CD14-positive monocyte (primary cell): Measurements from ENCODE around the gene KCNMA1. TPM values are rescaled to one million over a fixed set of nuclear protein-coding genes. Genes with fewer than 3 reads are reported as not detected.

Experiments used
- DNase-seq, 3 donors: peaks; one replicate each; pipeline ENCODE4 v3.0.0-alpha.2; 2011 to 2022
- H2AFZ ChIP-seq: 2 replicates; pipeline ENCODE4 v1.6.0; 2012; ENCODE audit warnings: mild to moderate bottlenecking, low read depth, low read length, inconsistent platforms; ENCODE audit not compliant: insufficient read depth, poor library complexity, severe bottlenecking
- H3K27ac ChIP-seq, 2 donors: 1 replicate in 1 of 2; 2 replicates in 1 of 2; pipeline ENCODE4 v1.5.1; 2012 to 2013; ENCODE audit warnings: low read length in 2 of 2, control low read depth in 1 of 2, inconsistent platforms in 1 of 2, low read depth in 1 of 2, mild to moderate bottlenecking in 1 of 2
- H3K27me3 ChIP-seq, 2 donors: one replicate each; pipeline versions ENCODE4 v1.6.0 to v1.6.1; 2011 to 2013; ENCODE audit warnings: low read length in 2 of 2; ENCODE audit not compliant: control insufficient read depth in 2 of 2, insufficient read depth in 2 of 2
- H3K36me3 ChIP-seq, 2 donors: replicated peaks in 1 of 2; 1 replicate in 1 of 2; 2 replicates in 1 of 2; pipeline versions ENCODE4 v1.5.1 to v1.6.1; 2012 to 2013; ENCODE audit warnings: low read length in 2 of 2, control low read depth in 1 of 2, inconsistent platforms in 1 of 2, mild to moderate bottlenecking in 1 of 2; ENCODE audit not compliant: insufficient read depth in 2 of 2, control insufficient read depth in 1 of 2
- H3K4me1 ChIP-seq, 2 donors: 1 replicate in 1 of 2; 2 replicates in 1 of 2; pipeline versions ENCODE4 v1.5.1 to v1.6.1; 2012 to 2013; ENCODE audit warnings: low read length in 2 of 2, control low read depth in 1 of 2, inconsistent platforms in 1 of 2, mild to moderate bottlenecking in 1 of 2, moderate library complexity in 1 of 2; ENCODE audit not compliant: insufficient read depth in 2 of 2, control insufficient read depth in 1 of 2
- H3K4me2 ChIP-seq: replicated peaks from 2 replicates; pipeline ENCODE3; 2012; ENCODE audit warnings: low read length, moderate library complexity, mild to moderate bottlenecking; ENCODE audit not compliant: poor library complexity, severe bottlenecking; ENCODE audit errors: extremely low read depth
- H3K4me3 ChIP-seq, 3 experiments: fragments of 200-600 bp in 1 of 3; sonication (generic) in 1 of 3; replicated peaks in 1 of 3; 1 replicate in 2 of 3; 2 replicates in 1 of 3; pipeline ENCODE4 v1.5.1; 2011 to 2013; ENCODE audit warnings: low read length in 3 of 3, mild to moderate bottlenecking in 3 of 3, control low read depth in 2 of 3, low read depth in 2 of 3, inconsistent platforms in 1 of 3, moderate library complexity in 1 of 3
- H3K79me2 ChIP-seq: 2 replicates; pipeline ENCODE4 v1.6.0; 2012; ENCODE audit warnings: mild to moderate bottlenecking, control low read depth, inconsistent platforms, low read length, moderate library complexity; ENCODE audit not compliant: insufficient read depth
- H3K9ac ChIP-seq: 2 replicates; pipeline ENCODE4 v1.6.0; 2017; ENCODE audit warnings: low read length, mild to moderate bottlenecking; ENCODE audit not compliant: insufficient read depth, poor library complexity, severe bottlenecking
- H3K9me3 ChIP-seq, 2 donors: replicated peaks in 1 of 2; 1 replicate in 1 of 2; 2 replicates in 1 of 2; pipeline versions ENCODE4 v1.5.1 to v1.6.1; 2012 to 2013; ENCODE audit warnings: low read length in 2 of 2, control low read depth in 1 of 2; ENCODE audit not compliant: control insufficient read depth in 1 of 2, insufficient read depth in 1 of 2
- H4K20me1 ChIP-seq: 2 replicates; pipeline ENCODE4 v1.6.0; 2012; ENCODE audit warnings: mild to moderate bottlenecking, low read length, control low read depth, moderate library complexity; ENCODE audit not compliant: insufficient read depth
- H3K27ac Mint-ChIP-seq, 7 donors: one replicate each; pipeline ENCODE4 v1.8.0; 2020; ENCODE audit warnings: mild to moderate bottlenecking in 7 of 7, mixed read lengths in 7 of 7, moderate library complexity in 6 of 7, inconsistent platforms in 2 of 7
- H3K27me3 Mint-ChIP-seq, 3 donors: one replicate each; pipeline ENCODE4 v1.8.0; 2021 to 2022; ENCODE audit warnings: low read depth in 3 of 3, mild to moderate bottlenecking in 3 of 3, mixed read lengths in 3 of 3, moderate library complexity in 3 of 3, inconsistent platforms in 1 of 3
- H3K36me3 Mint-ChIP-seq, 2 donors: one replicate each; pipeline ENCODE4 v1.8.0; 2020; ENCODE audit warnings: mixed read lengths in 2 of 2, inconsistent platforms in 1 of 2, mild to moderate bottlenecking in 1 of 2
- H3K4me1 Mint-ChIP-seq: one replicate; pipeline ENCODE4 v1.8.0; 2020; ENCODE audit warnings: mild to moderate bottlenecking, mixed read lengths
- H3K4me3 Mint-ChIP-seq, 2 donors: one replicate each; pipeline ENCODE4 v1.8.0; 2020; ENCODE audit warnings: mild to moderate bottlenecking in 2 of 2, mixed read lengths in 2 of 2, moderate library complexity in 1 of 2
- H3K9me3 Mint-ChIP-seq, 7 donors: one replicate each; pipeline ENCODE4 v1.8.0; 2020 to 2022; ENCODE audit warnings: mixed read lengths in 7 of 7, mild to moderate bottlenecking in 6 of 7, moderate library complexity in 6 of 7, inconsistent platforms in 2 of 7
- WGBS: methylation state at CpG from one replicate; pipeline ENCODE4 v1.1.5; 2013; ENCODE audit warnings: missing lambda C conversion rate; ENCODE audit not compliant: insufficient coverage; 5-methylcytosine and 5-hydroxymethylcytosine counted together
- intact Hi-C, 2 donors: fragments of 100-400 bp; cut with micrococcal nuclease; formaldehyde crosslinking; loops; one replicate each; pipeline versions ENCODE4 v1.15.0 to v1.15.1; 2023
- polyA plus RNA-seq, 3 donors: library from polyadenylated mRNA; depleted of rRNA in 1 of 3; unstranded in 2 of 3; stranded (reverse) in 1 of 3; fragments of 300-500 nt in 2 of 3; fragments of >200 nt in 1 of 3; fragmentation: Illumina TruSeq in 2 of 3; gene quantifications; 1 replicate in 2 of 3; 2 replicates in 1 of 3; pipeline ENCODE4 v1.2.3, GENCODE V29; 2012 to 2021
- TF ChIP-seq, protein P1 (sequence below): fragments of 200-600 bp; IDR thresholded peaks from one replicate; pipeline ENCODE4 v1.8.0; 2022; ENCODE audit warnings: antibody characterized with exemption, mild to moderate bottlenecking

The KCNMA1 gene
- polyA plus RNA-seq, 3 donors: 0.11 to 1.0 TPM; not detected in 1

- H3K36me3 Mint-ChIP-seq: no peaks in the 10 kb centered on the region
- Histone ChIP-seq H3K9ac (no peak overlapping the region), H3K9me3 (no peaks in the 10 kb centered on the region), H4K20me1 (no peaks in the 10 kb centered on the region), H3K4me3 (no peak overlapping the region), H3K27ac (no peak overlapping the region), H3K4me1 (no peaks in the 10 kb centered on the region), H3K27me3 (no peaks in the 10 kb centered on the region), H2AFZ (no peak overlapping the region), H3K4me2 (no peak overlapping the region), H3K79me2 (no peaks in the 10 kb centered on the region), H3K36me3 (no peaks in the 10 kb centered on the region)
- peaks cover 5 to 7% (median 6%) of the 10 kb centered on the region in 3 donors for H3K27me3 Mint-ChIP-seq
- H3K4me3 Mint-ChIP-seq: no peak overlapping the region
- no peaks in the 10 kb centered on the region for H3K4me1 Mint-ChIP-seq
- TF ChIP-seq, protein P1, sequence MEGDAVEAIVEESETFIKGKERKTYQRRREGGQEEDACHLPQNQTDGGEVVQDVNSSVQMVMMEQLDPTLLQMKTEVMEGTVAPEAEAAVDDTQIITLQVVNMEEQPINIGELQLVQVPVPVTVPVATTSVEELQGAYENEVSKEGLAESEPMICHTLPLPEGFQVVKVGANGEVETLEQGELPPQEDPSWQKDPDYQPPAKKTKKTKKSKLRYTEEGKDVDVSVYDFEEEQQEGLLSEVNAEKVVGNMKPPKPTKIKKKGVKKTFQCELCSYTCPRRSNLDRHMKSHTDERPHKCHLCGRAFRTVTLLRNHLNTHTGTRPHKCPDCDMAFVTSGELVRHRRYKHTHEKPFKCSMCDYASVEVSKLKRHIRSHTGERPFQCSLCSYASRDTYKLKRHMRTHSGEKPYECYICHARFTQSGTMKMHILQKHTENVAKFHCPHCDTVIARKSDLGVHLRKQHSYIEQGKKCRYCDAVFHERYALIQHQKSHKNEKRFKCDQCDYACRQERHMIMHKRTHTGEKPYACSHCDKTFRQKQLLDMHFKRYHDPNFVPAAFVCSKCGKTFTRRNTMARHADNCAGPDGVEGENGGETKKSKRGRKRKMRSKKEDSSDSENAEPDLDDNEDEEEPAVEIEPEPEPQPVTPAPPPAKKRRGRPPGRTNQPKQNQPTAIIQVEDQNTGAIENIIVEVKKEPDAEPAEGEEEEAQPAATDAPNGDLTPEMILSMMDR: no peak
- H3K9me3 Mint-ChIP-seq: peaks cover 0 to 2% (median 0%) of the 10 kb centered on the region in 7 donors
- 83% methylated on average over 1 of the region's 7 CpGs for WGBS
- no peak overlapping the region for H3K27ac Mint-ChIP-seq
- intact Hi-C loops: no loop called here
- no peak for DNase-seq
These were observed 621.3 kb downstream of the KCNMA1 start for GRCh38 chr10:77016278-77016815.

DNA sequence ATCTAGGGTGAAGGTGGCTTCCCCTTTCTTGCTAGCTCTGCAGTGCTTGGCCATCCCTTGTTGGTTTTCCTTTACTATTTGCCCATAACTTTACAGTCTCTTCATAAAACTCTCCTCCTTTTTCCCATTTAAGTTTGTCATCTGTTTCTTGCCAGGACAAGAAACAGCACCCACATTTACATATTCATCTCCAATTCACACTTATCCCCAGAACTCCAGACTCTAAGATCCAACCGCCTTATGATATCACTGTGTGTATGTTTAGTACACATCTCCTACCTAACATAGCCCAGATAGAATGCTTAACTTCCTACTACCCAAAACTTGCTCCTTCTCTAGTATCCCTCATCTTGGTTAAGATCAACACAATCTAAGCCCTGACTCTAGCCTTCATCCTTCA, 622.2 kb downstream of the KCNMA1 start:
- no peak overlapping the region for H3K27ac ChIP-seq
- H3K79me2 ChIP-seq: no peaks in the 10 kb centered on the region
- H4K20me1 ChIP-seq: no peaks in the 10 kb centered on the region
- H3K27ac Mint-ChIP-seq: no peak overlapping the region
- H3K27me3 Mint-ChIP-seq: peaks cover 5 to 7% (median 6%) of the 10 kb centered on the region in 3 donors
- intact Hi-C loops: no loop called here
- H3K36me3 ChIP-seq: no peaks in the 10 kb centered on the region
- no peak overlapping the region for H2AFZ ChIP-seq
- H3K4me1 Mint-ChIP-seq: no peaks in the 10 kb centered on the region
- no peak overlapping the region for H3K4me3 ChIP-seq
- H3K27me3 ChIP-seq: no peaks in the 10 kb centered on the region
- no peaks in the 10 kb centered on the region for H3K4me1 ChIP-seq
- H3K9ac ChIP-seq: no peak overlapping the region
- no CpG with 5 or more reads among the region's 1 CpG for WGBS
- no peaks in the 10 kb centered on the region for H3K36me3 Mint-ChIP-seq
- TF ChIP-seq, protein P1: no peak
- peaks cover 0 to 2% (median 0%) of the 10 kb centered on the region in 7 donors for H3K9me3 Mint-ChIP-seq
- DNase-seq: no peak
- no peaks in the 10 kb centered on the region for H3K9me3 ChIP-seq
- H3K4me2 ChIP-seq: no peak overlapping the region
- no peak overlapping the region for H3K4me3 Mint-ChIP-seq
